ENCODE results near the gene LDOC1.
"Not testable (repeated sequence)": the region's sequence is repeated elsewhere in the genome, so short reads cannot be mapped to it uniquely, and the experiment has no call there.

Gene LDOC1

GRCh38 chrX:141176586-141177451 lies at the start of gene LDOC1:
Gene LDOC1 (minus strand): TSS chrX:141177129. CDS start chrX:141177021, 108 bp downstream.
- peak; percentile 69 to 71 for DNase-seq (ENCODE audit: low read depth in 2 of 2)

- no peak for DNase-seq (ENCODE audit: low read depth in 2 of 2)
These were observed 44.7 kb upstream of the LDOC1 start for GRCh38 chrX:141221611-141222010.

- DNase-seq (ENCODE audit: low read depth in 2 of 2) = no peak
These were observed 43.5 kb upstream of the LDOC1 start for GRCh38 chrX:141220342-141221008.

- DNase-seq (ENCODE audit: low read depth in 2 of 2) = no peak
These were observed 37.3 kb upstream of the LDOC1 start for GRCh38 chrX:141214196-141214595.

GRCh38 chrX:141201962-141202361 lies 25.0 kb upstream of the LDOC1 start:
- no peak for DNase-seq (ENCODE audit: low read depth in 2 of 2)

GRCh38 chrX:141188573-141188972 lies 11.6 kb upstream of the LDOC1 start:
- DNase-seq (ENCODE audit: low read depth in 2 of 2) = not testable (repeated sequence)

- no peak for DNase-seq (ENCODE audit: low read depth in 2 of 2)
These were observed 8.4 kb upstream of the LDOC1 start for GRCh38 chrX:141185366-141185765.

- DNase-seq (ENCODE audit: low read depth in 2 of 2) = no peak
These were observed 6.1 kb upstream of the LDOC1 start for GRCh38 chrX:141183000-141183399.

- DNase-seq (ENCODE audit: low read depth in 2 of 2) = no peak
These were observed 3.9 kb upstream of the LDOC1 start for GRCh38 chrX:141180851-141181250.

- no peak for DNase-seq (ENCODE audit: low read depth in 2 of 2)
These were observed 1.1 kb downstream of the LDOC1 start for GRCh38 chrX:141175786-141176185.

- DNase-seq (ENCODE audit: low read depth in 2 of 2) = no peak
These were observed 12.5 kb downstream of the LDOC1 start for GRCh38 chrX:141164406-141164805.

GRCh38 chrX:141158084-141158483 lies 18.8 kb downstream of the LDOC1 start:
- DNase-seq (ENCODE audit: low read depth in 2 of 2) = no peak

- DNase-seq (ENCODE audit: low read depth in 2 of 2) = not testable (repeated sequence)
These were observed 21.7 kb downstream of the LDOC1 start for GRCh38 chrX:141155231-141155630.

- no peak for DNase-seq (ENCODE audit: low read depth in 2 of 2)
These were observed 34.0 kb downstream of the LDOC1 start for GRCh38 chrX:141142946-141143345.

- no peak for DNase-seq (ENCODE audit: low read depth in 2 of 2)
These were observed 43.7 kb downstream of the LDOC1 start for GRCh38 chrX:141133272-141133671.

- no peak for DNase-seq (ENCODE audit: low read depth in 2 of 2)
These were observed 49.8 kb downstream of the LDOC1 start for GRCh38 chrX:141127146-141127545.
